Hindlimb muscle (tissue), 1 donor: Measurements from ENCODE around the gene IMMP1L. TPM values are rescaled to one million over a fixed set of nuclear protein-coding genes. Genes with fewer than 3 reads are reported as not detected.

Source experiments
- DNase-seq: peaks from one replicate; pipeline ENCODE4 v3.0.0-alpha.2; 2013
- polyA plus RNA-seq: library from polyadenylated mRNA; unstranded; fragments of 120-200 nt; gene quantifications from one replicate; pipeline ENCODE4 v1.2.1, GENCODE V29; 2013; ENCODE audit not compliant: insufficient read length

Gene IMMP1L
- polyA plus RNA-seq, 1 donor = 20.5 TPM

- no peak for DNase-seq
Observed at GRCh38 chr11:31383116-31383515, 126.3 kb downstream of the IMMP1L start.

Other genes with a start within 250 kb of the IMMP1L start
- gene DCDC1, start 139.9 kb downstream of the IMMP1L start, polyA plus RNA-seq = 0.08 TPM
- gene DNAJC24, start 139.8 kb downstream of the IMMP1L start, polyA plus RNA-seq = 12.7 TPM
- 13.8 TPM for gene ELP4, start 145 bp upstream of the IMMP1L start, polyA plus RNA-seq